Mucosa of stomach (tissue), 1 donor: Measurements from ENCODE around the gene SFTPA1.
"Not testable (repeated sequence)": the region's sequence is repeated elsewhere in the genome, so short reads cannot be mapped to it uniquely, and the experiment has no call there.

Experiments used
- H3K27me3 ChIP-seq: one replicate; pipeline ENCODE4 v1.7.0; 2013; ENCODE audit warnings: mild to moderate bottlenecking, low read length; ENCODE audit not compliant: control insufficient read depth, insufficient read depth
- H3K36me3 ChIP-seq: one replicate; pipeline ENCODE4 v1.7.0; 2013; ENCODE audit warnings: low read length; ENCODE audit not compliant: control insufficient read depth, insufficient read depth
- H3K4me1 ChIP-seq: one replicate; pipeline ENCODE4 v1.7.0; 2013; ENCODE audit warnings: mild to moderate bottlenecking, low read length; ENCODE audit not compliant: control insufficient read depth, insufficient read depth
- H3K4me3 ChIP-seq: one replicate; pipeline ENCODE4 v1.7.0; 2013; ENCODE audit warnings: low read length
- H3K9ac ChIP-seq: one replicate; pipeline ENCODE4 v1.7.0; 2013; ENCODE audit warnings: mild to moderate bottlenecking, low read length, moderate library complexity
- H3K9me3 ChIP-seq: one replicate; pipeline ENCODE4 v1.7.0; 2013; ENCODE audit warnings: mild to moderate bottlenecking, low read length, moderate library complexity; ENCODE audit not compliant: control insufficient read depth
- donor health status: Pancreatic carcinoma.

The SFTPA1 gene

GRCh38 chr10:79610601-79611191 is at the start of gene SFTPA1:
TSS of gene SFTPA1 (plus strand) at chr10:79610939. CDS start at chr10:79611826, 887 bp downstream.
- Histone ChIP-seq H3K36me3 (no peaks in the 10 kb centered on the region), H3K4me1 (no peaks in the 10 kb centered on the region), H3K27me3 (no peaks in the 10 kb centered on the region), H3K4me3 (no peak within 1 kb of the TSS), H3K9ac (no peak within 1 kb of the TSS), H3K9me3 (no peaks in the 10 kb centered on the region)

- peaks cover 18% of the 10 kb centered on the region for H3K4me1 ChIP-seq
- no peak overlapping the region for H3K9ac ChIP-seq
- no peak overlapping the region for H3K4me3 ChIP-seq
- no peaks in the 10 kb centered on the region for H3K9me3 ChIP-seq
- no peaks in the 10 kb centered on the region for H3K36me3 ChIP-seq
- H3K27me3 ChIP-seq = peaks cover 6% of the 10 kb centered on the region
Measured at GRCh38 chr10:79561257-79561656, 49.5 kb upstream of the SFTPA1 start.

GRCh38 chr10:79562135-79562756 is 48.5 kb upstream of the SFTPA1 start:
- no peak overlapping the region for H3K4me3 ChIP-seq
- H3K4me1 ChIP-seq = peaks cover 18% of the 10 kb centered on the region
- H3K9ac ChIP-seq = no peak overlapping the region

GRCh38 chr10:79563426-79563825 is 47.3 kb upstream of the SFTPA1 start:
- Histone ChIP-seq H3K36me3 (no peaks in the 10 kb centered on the region), H3K9ac (no peak overlapping the region), H3K9me3 (no peaks in the 10 kb centered on the region)

More at GRCh38 chr10:79562135-79562756, 48.5 kb upstream of the SFTPA1 start:
- no peaks in the 10 kb centered on the region for H3K9me3 ChIP-seq
- no peaks in the 10 kb centered on the region for H3K36me3 ChIP-seq
- H3K27me3 ChIP-seq = peaks cover 6% of the 10 kb centered on the region

GRCh38 chr10:79570624-79571023 is 40.1 kb upstream of the SFTPA1 start:
- H3K27me3 ChIP-seq, H3K36me3 ChIP-seq, H3K9ac ChIP-seq, H3K9me3 ChIP-seq, H3K4me1 ChIP-seq, H3K4me3 ChIP-seq: not testable (repeated sequence)

More at GRCh38 chr10:79563426-79563825, 47.3 kb upstream of the SFTPA1 start:
- Histone ChIP-seq H3K27me3 (peaks cover 6% of the 10 kb centered on the region), H3K4me3 (no peak overlapping the region), H3K4me1 (peaks cover 18% of the 10 kb centered on the region)

- Histone ChIP-seq H3K36me3 (no peaks in the 10 kb centered on the region), H3K4me3 (no peak overlapping the region), H3K9ac (no peak overlapping the region), H3K27me3 (no peaks in the 10 kb centered on the region), H3K9me3 (no peaks in the 10 kb centered on the region), H3K4me1 (no peaks in the 10 kb centered on the region)
Measured at GRCh38 chr10:79579361-79579760, 31.4 kb upstream of the SFTPA1 start.

- peaks cover 2% of the 10 kb centered on the region for H3K27me3 ChIP-seq
- H3K4me1 ChIP-seq = no peaks in the 10 kb centered on the region
- H3K4me3 ChIP-seq = no peak overlapping the region
- no peaks in the 10 kb centered on the region for H3K9me3 ChIP-seq
- no peaks in the 10 kb centered on the region for H3K36me3 ChIP-seq
- H3K9ac ChIP-seq = no peak overlapping the region
Measured at GRCh38 chr10:79581044-79581443, 29.7 kb upstream of the SFTPA1 start.

GRCh38 chr10:79582096-79582495 is 28.6 kb upstream of the SFTPA1 start:
- H3K4me3 ChIP-seq = no peak overlapping the region
- H3K4me1 ChIP-seq = no peaks in the 10 kb centered on the region
- no peaks in the 10 kb centered on the region for H3K36me3 ChIP-seq
- peaks cover 4% of the 10 kb centered on the region for H3K27me3 ChIP-seq
- no peak overlapping the region for H3K9ac ChIP-seq
- H3K9me3 ChIP-seq = no peaks in the 10 kb centered on the region

GRCh38 chr10:79582954-79583353 is 27.8 kb upstream of the SFTPA1 start:
- H3K9me3 ChIP-seq, H3K4me1 ChIP-seq, H3K9ac ChIP-seq, H3K4me3 ChIP-seq, H3K36me3 ChIP-seq, H3K27me3 ChIP-seq: not testable (repeated sequence)

GRCh38 chr10:79583488-79584024 is 27.2 kb upstream of the SFTPA1 start:
- no peaks in the 10 kb centered on the region for H3K4me1 ChIP-seq
- H3K4me3 ChIP-seq = no peak overlapping the region
- no peaks in the 10 kb centered on the region for H3K9me3 ChIP-seq
- peaks cover 4% of the 10 kb centered on the region for H3K27me3 ChIP-seq
- no peaks in the 10 kb centered on the region for H3K36me3 ChIP-seq
- H3K9ac ChIP-seq = no peak overlapping the region

GRCh38 chr10:79585870-79586527 is 24.7 kb upstream of the SFTPA1 start:
- Histone ChIP-seq H3K4me3 (no peak overlapping the region), H3K36me3 (no peaks in the 10 kb centered on the region), H3K27me3 (peaks cover 4% of the 10 kb centered on the region), H3K9ac (no peak overlapping the region), H3K9me3 (no peaks in the 10 kb centered on the region), H3K4me1 (no peaks in the 10 kb centered on the region)

- Histone ChIP-seq H3K4me3 (no peak overlapping the region), H3K4me1 (no peaks in the 10 kb centered on the region)
Measured at GRCh38 chr10:79586933-79587332, 23.8 kb upstream of the SFTPA1 start.

More at GRCh38 chr10:79586933-79587332, 23.8 kb upstream of the SFTPA1 start:
- Histone ChIP-seq H3K9ac (no peak overlapping the region), H3K27me3 (peaks cover 4% of the 10 kb centered on the region), H3K36me3 (no peaks in the 10 kb centered on the region), H3K9me3 (no peaks in the 10 kb centered on the region)
